Right lobe of liver (tissue), 6 donors: ENCODE data around the gene GNPDA1. TPM values are rescaled to one million over a fixed set of nuclear protein-coding genes. Genes with fewer than 3 reads are reported as not detected.

Experiments used
- ATAC-seq, 4 donors: fragments of 200-7000 bp; cut with Tn5 transposase; one replicate each; pipeline ENCODE4 v1.9.1; 2020; ENCODE audit warnings: mild to moderate bottlenecking in 4 of 4, moderate library complexity in 4 of 4
- DNase-seq, 3 donors: peaks; one replicate each; pipeline ENCODE4 v3.0.0-alpha.2; 2020
- H3K27ac ChIP-seq, 3 donors: fragments of 200-600 bp; one replicate each; pipeline ENCODE4 v1.8.0; 2022
- H3K27me3 ChIP-seq, 2 donors: fragments of 200-600 bp; one replicate each; pipeline ENCODE4 v1.8.0; 2022
- H3K36me3 ChIP-seq, 4 donors: fragments of 200-600 bp; sonication (generic) in 1 of 4; one replicate each; pipeline versions ENCODE4 v1.5.1 to v1.8.0; 2017 to 2022; ENCODE audit warnings: control low read depth in 1 of 4
- H3K4me1 ChIP-seq, 4 donors: fragments of 200-600 bp; sonication (generic) in 1 of 4; one replicate each; pipeline versions ENCODE4 v1.5.1 to v1.8.0; 2017 to 2022; ENCODE audit warnings: control low read depth in 1 of 4
- H3K4me3 ChIP-seq, 3 donors: fragments of 200-600 bp; one replicate each; pipeline ENCODE4 v1.8.0; 2022
- H3K9me3 ChIP-seq, 4 donors: fragments of 200-600 bp; sonication (generic) in 1 of 4; one replicate each; pipeline versions ENCODE4 v1.5.1 to v1.8.0; 2017 to 2022; ENCODE audit warnings: control low read depth in 1 of 4
- CTCF ChIP-seq, 4 donors: fragments of 200-600 bp in 3 of 4; fragments of 450-650 bp in 1 of 4; IDR thresholded peaks; one replicate each; pipeline versions ENCODE4 v1.5.1 to v1.8.0; 2016 to 2022; ENCODE audit warnings: antibody characterized with exemption in 4 of 4, mild to moderate bottlenecking in 2 of 4
- POLR2A ChIP-seq: fragments of 450-650 bp; IDR thresholded peaks from one replicate; pipeline ENCODE4 v1.6.1; 2017; ENCODE audit warnings: antibody characterized with exemption, mild to moderate bottlenecking
- WGBS: methylation state at CpG from one replicate; pipeline ENCODE4 v1.1.6; 2018; ENCODE audit warnings: low coverage, low lambda C conversion rate; ENCODE audit not compliant: insufficient coverage; ENCODE audit errors: missing lambda C conversion rate; 5-methylcytosine and 5-hydroxymethylcytosine counted together
- intact Hi-C, 2 donors: fragments of 100-400 bp; cut with DNase I; formaldehyde crosslinking; loops; one replicate each; pipeline versions ENCODE4 v1.11.2 to v1.14.1; 2022
- total RNA-seq, 6 experiments: library from RNA; depleted of rRNA in 2 of 6; stranded (reverse); fragments of >200 nt in 2 of 6; fragmentation: NEBNext Ultra II Directional in 3 of 6; extraction: Animal tissue kit (Norgen Biotek cat#: 25700) in 3 of 6; gene quantifications; one replicate each; pipeline versions ENCODE4 v1.1.0 to v1.2.4, GENCODE V29; 2016 to 2023
- donor health status: DM: no; HTN: yes; CAD: no.
- donor health status: DM: no; HTN: no; CAD: no.
- donor health status: DM: no; HTN: no; CAD: no.
- donor health status: DM: no; HTN: yes; CAD: no.
- donor health status: DM: no; HTN: yes; CAD: no.

GNPDA1 gene
- total RNA-seq, 6 experiments from 2014 or later, result 6.3 to 22.1 (median 14.9) TPM

GRCh38 chr5:142000173-142000572 lies 12.7 kb downstream of the GNPDA1 start:
- Histone ChIP-seq H3K9me3 (no peaks in the 10 kb centered on the region), H3K27ac (no peak overlapping the region), H3K4me1 (peaks cover 0 to 15% (median 0%) of the 10 kb centered on the region in 4 donors), H3K4me3 (no peak overlapping the region), H3K36me3 (peaks cover 0 to 43% (median 8%) of the 10 kb centered on the region in 4 donors), H3K27me3 (no peaks in the 10 kb centered on the region)
- ATAC-seq (no peak), DNase-seq (no peak)
- intact Hi-C loops, result no loop called here
- WGBS, result 29% methylated on average over 1 of the region's 1 CpG
- TF ChIP-seq CTCF (IDR thresholded peaks at IDR 0.05), result no peak
- TF ChIP-seq POLR2A, result no peak

GRCh38 chr5:141997358-141997960 lies 15.4 kb downstream of the GNPDA1 start:
- H3K36me3 ChIP-seq, result peaks cover 0 to 36% (median 5%) of the 10 kb centered on the region in 4 donors
- H3K4me3 ChIP-seq, result no peak overlapping the region
- no peak for DNase-seq
- no peaks in the 10 kb centered on the region for H3K27me3 ChIP-seq
- intact Hi-C loops, result loop anchor here in 1 of 2 donors (10.0 kb wide), 1 partner anchor 147 kb away; no protein-coding TSS in a partner anchor
- TF ChIP-seq CTCF (IDR thresholded peaks at IDR 0.05) (no peak), POLR2A (peak; percentile 19)
- H3K4me1 ChIP-seq, result peaks cover 0 to 15% (median 2%) of the 10 kb centered on the region in 4 donors
- H3K27ac ChIP-seq, result peak overlapping the region; percentile 18 to 48 (median 30)
- peak; percentile 87 to 94 (median 90) for ATAC-seq
- H3K9me3 ChIP-seq, result no peaks in the 10 kb centered on the region
- WGBS, result 27% methylated on average over 6 of the region's 6 CpGs

- H3K27ac ChIP-seq, result no peak overlapping the region
- peaks cover 0 to 15% (median 2%) of the 10 kb centered on the region in 4 donors for H3K4me1 ChIP-seq
- DNase-seq, result no peak
- 80% methylated on average over 3 of the region's 3 CpGs for WGBS
- no peak for ATAC-seq
- no peak overlapping the region for H3K4me3 ChIP-seq
- TF ChIP-seq POLR2A (no peak), CTCF (IDR thresholded peaks at IDR 0.05) (no peak)
- H3K9me3 ChIP-seq, result no peaks in the 10 kb centered on the region
- H3K27me3 ChIP-seq, result no peaks in the 10 kb centered on the region
- peaks cover 0 to 28% (median 3%) of the 10 kb centered on the region in 4 donors for H3K36me3 ChIP-seq
- intact Hi-C loops, result loop anchor here in 1 of 2 donors (10.0 kb wide), 1 partner anchor 149 kb away; no protein-coding TSS in a partner anchor
Measured at GRCh38 chr5:141995656-141996055, 17.2 kb downstream of the GNPDA1 start.

- WGBS, result 81% methylated on average over 4 of the region's 4 CpGs
- peaks cover 0 to 23% (median 3%) of the 10 kb centered on the region in 4 donors for H3K36me3 ChIP-seq
- H3K4me3 ChIP-seq, result no peak overlapping the region
Measured at GRCh38 chr5:141994511-141995136, 18.2 kb downstream of the GNPDA1 start.

More at GRCh38 chr5:141994511-141995136, 18.2 kb downstream of the GNPDA1 start:
- no peak overlapping the region for H3K27ac ChIP-seq
- no peak for DNase-seq
- intact Hi-C loops, result loop anchor here (5.0 to 10.0 kb wide), 2 partner anchors 148 to 150 kb away; no protein-coding TSS in a partner anchor
- H3K4me1 ChIP-seq, result peaks cover 0 to 15% (median 2%) of the 10 kb centered on the region in 4 donors
- TF ChIP-seq CTCF (IDR thresholded peaks at IDR 0.05), result no peak
- TF ChIP-seq POLR2A, result no peak
- H3K27me3 ChIP-seq, result no peaks in the 10 kb centered on the region
- ATAC-seq, result no peak
- H3K9me3 ChIP-seq, result no peaks in the 10 kb centered on the region
